B cell (primary cell): Measurements from ENCODE around the gene DAP. TPM values are rescaled to one million over a fixed set of nuclear protein-coding genes. Genes with fewer than 3 reads are reported as not detected.

Experiments
- ATAC-seq: fragments of 200-7000 bp; cut with Tn5 transposase; one replicate; pipeline ENCODE4 v1.10.0; 2021; ENCODE audit warnings: low read depth, mild to moderate bottlenecking, moderate number of reproducible peaks, moderate library complexity
- CTCF ChIA-PET: fragments of 350-600 bp; sonication (Branson Sonifier 250); formaldehyde crosslinking; loops from one replicate; lab custom pipeline; 2021; ENCODE audit warnings: antibody characterized with exemption, inconsistent platforms; lab: Charles Lee
- POLR2A ChIA-PET: fragments of 350-600 bp; sonication (Branson Sonifier 250); formaldehyde crosslinking; loops from one replicate; lab custom pipeline; 2021; ENCODE audit warnings: antibody characterized with exemption; lab: Charles Lee
- DNase-seq: peaks from one replicate; pipeline ENCODE4 v3.0.0; 2013
- H2AFZ ChIP-seq: 2 replicates; pipeline ENCODE4 v1.6.1; 2012; ENCODE audit warnings: mild to moderate bottlenecking, low read depth, low read length; ENCODE audit not compliant: insufficient read depth, poor library complexity, severe bottlenecking
- H3K27ac ChIP-seq, 2 donors: 1 replicate in 1 of 2; 2 replicates in 1 of 2; pipeline ENCODE4 v1.5.1; 2012 to 2013; ENCODE audit warnings: low read length in 2 of 2, mild to moderate bottlenecking in 2 of 2, moderate library complexity in 1 of 2
- H3K27me3 ChIP-seq, 4 experiments: fragments of 200-600 bp in 1 of 4; sonication (generic) in 1 of 4; replicated peaks in 1 of 4; 1 replicate in 2 of 4; 2 replicates in 2 of 4; pipeline versions ENCODE4 v1.6.1 to v1.7.0; 2013 to 2016; ENCODE audit warnings: low read length in 3 of 4, mild to moderate bottlenecking in 2 of 4, mixed read lengths in 1 of 4, moderate library complexity in 1 of 4; ENCODE audit not compliant: insufficient read depth in 4 of 4, control insufficient read depth in 3 of 4; ENCODE audit errors: control extremely low read depth in 1 of 4
- H3K36me3 ChIP-seq, 2 experiments: replicated peaks in 1 of 2; 1 replicate in 1 of 2; 2 replicates in 1 of 2; pipeline versions ENCODE4 v1.6.1 to v1.7.1; 2013; ENCODE audit warnings: low read length in 1 of 2; ENCODE audit not compliant: insufficient read depth in 2 of 2, control insufficient read depth in 1 of 2; ENCODE audit errors: control extremely low read depth in 1 of 2, extremely low read depth in 1 of 2
- H3K4me1 ChIP-seq, 2 donors: fragments of 200-600 bp in 1 of 2; sonication (generic) in 1 of 2; 1 replicate in 1 of 2; 2 replicates in 1 of 2; pipeline versions ENCODE4 v1.5.1 to v1.6.1; 2013 to 2017; ENCODE audit warnings: low read length in 2 of 2; ENCODE audit not compliant: control insufficient read depth in 2 of 2, insufficient read depth in 2 of 2
- H3K4me2 ChIP-seq: replicated peaks from 2 replicates; pipeline ENCODE3; 2012; ENCODE audit warnings: mild to moderate bottlenecking, low read depth, low read length; ENCODE audit not compliant: poor library complexity, severe bottlenecking
- H3K4me3 ChIP-seq, 5 experiments: fragments of 200-600 bp in 1 of 5; sonication (generic) in 1 of 5; 1 replicate in 3 of 5; 2 replicates in 2 of 5; pipeline versions ENCODE4 v1.5.1 to v1.7.0; 2011 to 2016; ENCODE audit warnings: low read length in 4 of 5, mild to moderate bottlenecking in 4 of 5, low read depth in 2 of 5, control low read depth in 1 of 5, moderate library complexity in 1 of 5; ENCODE audit not compliant: insufficient read depth in 1 of 5; ENCODE audit errors: control extremely low read depth in 1 of 5, extremely low read depth in 1 of 5
- H3K79me2 ChIP-seq: fragments of 200-600 bp; sonication (generic); one replicate; pipeline ENCODE4 v1.6.0; 2016; ENCODE audit warnings: low read length; ENCODE audit not compliant: control insufficient read depth, insufficient read depth
- H3K9ac ChIP-seq: fragments of 200-600 bp; sonication (generic); 2 replicates; pipeline ENCODE4 v1.6.1; 2017; ENCODE audit warnings: mild to moderate bottlenecking, low read length, moderate library complexity
- H3K9me3 ChIP-seq, 3 donors: one replicate each; pipeline versions ENCODE4 v1.6.1 to v1.7.1; 2013; ENCODE audit warnings: low read length in 2 of 3; ENCODE audit not compliant: control insufficient read depth in 2 of 3, insufficient read depth in 1 of 3; ENCODE audit errors: control extremely low read depth in 1 of 3
- H4K20me1 ChIP-seq: 2 replicates; pipeline ENCODE4 v1.6.0; 2012; ENCODE audit warnings: mild to moderate bottlenecking, low read length; ENCODE audit not compliant: insufficient read depth, control insufficient read depth, poor library complexity, severe bottlenecking
- H3K27ac Mint-ChIP-seq: one replicate; pipeline ENCODE4 v1.8.0; 2021; ENCODE audit warnings: mixed read lengths
- H3K27me3 Mint-ChIP-seq: one replicate; pipeline ENCODE4 v1.8.0; 2021; ENCODE audit warnings: mixed read lengths
- H3K4me1 Mint-ChIP-seq: one replicate; pipeline ENCODE4 v1.8.0; 2021; ENCODE audit warnings: mixed read lengths
- H3K4me3 Mint-ChIP-seq: one replicate; pipeline ENCODE4 v1.8.0; 2021; ENCODE audit warnings: mixed read lengths
- H3K9me3 Mint-ChIP-seq: one replicate; pipeline ENCODE4 v1.8.0; 2022; ENCODE audit warnings: mixed read lengths; ENCODE audit not compliant: insufficient read depth
- EZH2 ChIP-seq: IDR thresholded peaks from 2 replicates; pipeline ENCODE4 v1.6.1; 2012; ENCODE audit warnings: borderline replicate concordance, low read depth, mild to moderate bottlenecking, moderate library complexity, low read length; ENCODE audit not compliant: insufficient read depth, poor library complexity, severe bottlenecking
- WGBS: methylation state at CpG from one replicate; pipeline ENCODE4 v1.1.5; 2013; ENCODE audit warnings: missing lambda C conversion rate; ENCODE audit not compliant: insufficient coverage; 5-methylcytosine and 5-hydroxymethylcytosine counted together
- intact Hi-C: fragments of 100-400 bp; cut with micrococcal nuclease; formaldehyde crosslinking; loops from one replicate; pipeline ENCODE4 v1.10.0; 2022
- polyA plus RNA-seq: library from polyadenylated mRNA; depleted of rRNA; stranded (reverse); fragments of >200 nt; gene quantifications from 2 replicates; pipeline ENCODE4 v1.2.3, GENCODE V29; 2012
- total RNA-seq, 2 donors: library from RNA; stranded (reverse); fragments of 120-200 nt in 1 of 2; gene quantifications; 1 replicate in 1 of 2; 2 replicates in 1 of 2; pipeline versions ENCODE4 v1.2.3 to v1.2.4, GENCODE V29; 2013 to 2022
- TF ChIP-seq, protein P1 (sequence below): fragments of 200-600 bp; IDR thresholded peaks from one replicate; pipeline ENCODE4 v1.8.0; 2022; ENCODE audit warnings: antibody characterized with exemption, mild to moderate bottlenecking

Gene DAP
- total and polyA plus RNA-seq, 2 donors (not counting 1 experiment from before 2014, with no cell fraction given) = 42.6 to 49.8 TPM

DNA sequence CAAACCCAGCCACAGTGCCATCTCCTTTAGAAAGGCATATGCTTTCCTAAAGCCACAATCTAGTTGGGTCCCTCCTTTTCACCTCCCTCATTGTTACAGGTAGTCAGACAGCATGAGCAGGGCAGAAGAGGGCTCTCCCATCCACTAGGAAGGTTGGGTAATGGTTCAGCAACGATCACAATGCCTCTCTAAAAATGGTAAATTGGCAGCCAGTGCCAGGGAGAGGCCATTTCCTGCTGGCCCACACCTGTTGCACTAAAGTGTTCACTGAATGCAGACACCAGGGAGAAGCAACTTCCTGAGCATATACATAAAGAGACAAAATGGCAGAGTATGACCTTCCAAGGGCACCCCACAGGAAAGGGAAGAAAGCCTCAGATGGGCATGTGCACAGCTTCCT lies 31.3 kb upstream of the DAP start:
- 17% methylated on average over 1 of the region's 1 CpG for WGBS
- H3K9me3 Mint-ChIP-seq = no peaks in the 10 kb centered on the region
- Histone ChIP-seq H2AFZ (no peak overlapping the region), H3K27ac (no peak overlapping the region), H3K27me3 (no peaks in the 10 kb centered on the region), H3K36me3 (no peaks in the 10 kb centered on the region), H3K79me2 (no peaks in the 10 kb centered on the region), H3K4me3 (no peak overlapping the region), H3K9me3 (no peaks in the 10 kb centered on the region), H4K20me1 (no peaks in the 10 kb centered on the region), H3K4me1 (no peaks in the 10 kb centered on the region), H3K9ac (no peak overlapping the region), H3K4me2 (no peak overlapping the region)
- ATAC-seq (no peak), DNase-seq (no peak)
- intact Hi-C loops = no loop called here
- peaks cover 7% of the 10 kb centered on the region for H3K27me3 Mint-ChIP-seq
- no peaks in the 10 kb centered on the region for H3K4me1 Mint-ChIP-seq
- CTCF ChIA-PET = no interaction called here
- no peak overlapping the region for H3K27ac Mint-ChIP-seq
- TF ChIP-seq, protein P1, sequence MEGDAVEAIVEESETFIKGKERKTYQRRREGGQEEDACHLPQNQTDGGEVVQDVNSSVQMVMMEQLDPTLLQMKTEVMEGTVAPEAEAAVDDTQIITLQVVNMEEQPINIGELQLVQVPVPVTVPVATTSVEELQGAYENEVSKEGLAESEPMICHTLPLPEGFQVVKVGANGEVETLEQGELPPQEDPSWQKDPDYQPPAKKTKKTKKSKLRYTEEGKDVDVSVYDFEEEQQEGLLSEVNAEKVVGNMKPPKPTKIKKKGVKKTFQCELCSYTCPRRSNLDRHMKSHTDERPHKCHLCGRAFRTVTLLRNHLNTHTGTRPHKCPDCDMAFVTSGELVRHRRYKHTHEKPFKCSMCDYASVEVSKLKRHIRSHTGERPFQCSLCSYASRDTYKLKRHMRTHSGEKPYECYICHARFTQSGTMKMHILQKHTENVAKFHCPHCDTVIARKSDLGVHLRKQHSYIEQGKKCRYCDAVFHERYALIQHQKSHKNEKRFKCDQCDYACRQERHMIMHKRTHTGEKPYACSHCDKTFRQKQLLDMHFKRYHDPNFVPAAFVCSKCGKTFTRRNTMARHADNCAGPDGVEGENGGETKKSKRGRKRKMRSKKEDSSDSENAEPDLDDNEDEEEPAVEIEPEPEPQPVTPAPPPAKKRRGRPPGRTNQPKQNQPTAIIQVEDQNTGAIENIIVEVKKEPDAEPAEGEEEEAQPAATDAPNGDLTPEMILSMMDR = no peak
- TF ChIP-seq EZH2 = no peak
- no peak overlapping the region for H3K4me3 Mint-ChIP-seq
- POLR2A ChIA-PET = no interaction called here

DNA sequence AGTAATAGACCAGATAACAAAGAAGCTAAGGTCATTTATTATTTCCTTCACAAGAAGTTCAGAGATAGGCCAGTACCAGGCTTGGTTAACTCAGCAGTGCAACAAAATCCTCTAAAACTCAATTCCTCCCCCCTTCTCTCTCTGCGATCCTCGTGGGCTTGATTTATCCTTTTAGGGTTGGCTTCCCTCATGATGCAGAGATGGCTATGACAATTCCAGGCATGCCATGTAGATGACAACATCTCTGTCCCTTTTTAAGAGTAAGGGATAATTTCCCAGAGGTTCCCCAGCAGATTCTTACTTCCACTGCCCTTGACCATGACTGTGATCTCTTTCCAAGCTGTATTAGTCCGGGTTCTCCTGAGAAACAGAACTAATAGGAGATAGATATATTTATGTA lies 28.7 kb upstream of the DAP start:
- ChIA-PET POLR2A (no interaction called here), CTCF (interaction anchor here (1.4 kb wide), 1 partner anchor 11 kb away, joined by 3 read pairs; no protein-coding TSS in a partner anchor)
- H3K36me3 ChIP-seq = no peaks in the 10 kb centered on the region
- H3K4me1 Mint-ChIP-seq = no peaks in the 10 kb centered on the region
- H3K79me2 ChIP-seq = no peaks in the 10 kb centered on the region
- H4K20me1 ChIP-seq = no peaks in the 10 kb centered on the region
- WGBS = no CpG with 5 or more reads among the region's 3 CpGs
- no peak for DNase-seq
- H2AFZ ChIP-seq = no peak overlapping the region
- ATAC-seq = no peak
- no peaks in the 10 kb centered on the region for H3K4me1 ChIP-seq
- no peaks in the 10 kb centered on the region for H3K9me3 Mint-ChIP-seq
- intact Hi-C loops = no loop called here
- no peak for TF ChIP-seq EZH2
- TF ChIP-seq, protein P1 = no peak
- no peak overlapping the region for H3K4me3 ChIP-seq
- no peaks in the 10 kb centered on the region for H3K27me3 ChIP-seq
- H3K9ac ChIP-seq = no peak overlapping the region
- no peak overlapping the region for H3K4me2 ChIP-seq
- no peak overlapping the region for H3K4me3 Mint-ChIP-seq
- no peaks in the 10 kb centered on the region for H3K27me3 Mint-ChIP-seq
- no peak overlapping the region for H3K27ac Mint-ChIP-seq
- no peaks in the 10 kb centered on the region for H3K9me3 ChIP-seq
- no peak overlapping the region for H3K27ac ChIP-seq
